Uterus (tissue), 4 donors: ENCODE results near the gene SLC9A7. TPM values are rescaled to one million over a fixed set of nuclear protein-coding genes. Genes with fewer than 3 reads are reported as not detected.

Source experiments
- DNase-seq, 2 donors: peaks; one replicate each; pipeline ENCODE4 v3.0.0-alpha.2; 2019 to 2020
- H3K27ac ChIP-seq, 2 donors: fragments of 200-600 bp; sonication (generic); 1 replicate in 1 of 2; 2 replicates in 1 of 2; pipeline ENCODE4 v1.5.1; 2016 to 2018
- H3K27me3 ChIP-seq, 2 donors: fragments of 200-600 bp; sonication (generic); one replicate each; pipeline ENCODE4 v1.5.1; 2018 to 2019; ENCODE audit warnings: control low read depth in 1 of 2
- H3K36me3 ChIP-seq, 2 donors: fragments of 200-600 bp; sonication (generic); one replicate each; pipeline ENCODE4 v1.5.1; 2019; ENCODE audit warnings: control low read depth in 1 of 2
- H3K4me1 ChIP-seq, 2 donors: fragments of 200-600 bp; sonication (generic); one replicate each; pipeline ENCODE4 v1.5.1; 2018 to 2019; ENCODE audit warnings: control low read depth in 1 of 2
- H3K4me3 ChIP-seq, 2 donors: fragments of 200-600 bp; sonication (generic); 1 replicate in 1 of 2; 2 replicates in 1 of 2; pipeline ENCODE4 v1.5.1; 2018 to 2019; ENCODE audit warnings: mild to moderate bottlenecking in 1 of 2
- H3K9me3 ChIP-seq, 2 donors: fragments of 200-600 bp; sonication (generic); one replicate each; pipeline ENCODE4 v1.5.1; 2019; ENCODE audit warnings: control low read depth in 1 of 2
- POLR2A ChIP-seq, 2 donors: fragments of 450-650 bp; IDR thresholded peaks; one replicate each; pipeline ENCODE4 v1.6.1; 2016; ENCODE audit warnings: antibody characterized with exemption in 2 of 2, mild to moderate bottlenecking in 1 of 2, moderate library complexity in 1 of 2
- intact Hi-C: fragments of 100-400 bp; cut with DNase I; formaldehyde crosslinking; loops from one replicate; pipeline ENCODE4 v1.15.1; 2023; ENCODE audit warnings: low total_unique reads
- total RNA-seq, 4 donors: library from RNA; depleted of rRNA in 3 of 4; stranded (reverse); fragments of >200 nt in 3 of 4; gene quantifications; one replicate each; pipeline versions ENCODE4 v1.1.0 to v1.2.4, GENCODE V29; 2014 to 2023
- TF ChIP-seq, protein P1 (sequence below), 4 experiments: fragments of 200-600 bp in 2 of 4; fragments of 450-650 bp in 2 of 4; sonication (generic) in 2 of 4; IDR thresholded peaks; one replicate each; pipeline ENCODE4 v1.5.1; 2016 to 2019; ENCODE audit warnings: antibody characterized with exemption in 4 of 4, mild to moderate bottlenecking in 2 of 4, moderate library complexity in 1 of 4
- donor health status: DM: yes; HTN: yes; CAD: no.

The SLC9A7 gene
- total RNA-seq, 4 donors from 2014 or later: 0.51 to 6.4 (median 3.3) TPM

- Histone ChIP-seq H3K36me3 (no peaks in the 10 kb centered on the region), H3K4me1 (no peaks in the 10 kb centered on the region), H3K27me3 (no peaks in the 10 kb centered on the region), H3K9me3 (no peaks in the 10 kb centered on the region), H3K27ac (peak overlapping the region; percentile 54 to 57), H3K4me3 (peak overlapping the region in 1 of 2 donors; percentile 53)
- DNase-seq: peak; percentile 31 to 54
- intact Hi-C loops: no loop called here
- TF ChIP-seq, protein P1, sequence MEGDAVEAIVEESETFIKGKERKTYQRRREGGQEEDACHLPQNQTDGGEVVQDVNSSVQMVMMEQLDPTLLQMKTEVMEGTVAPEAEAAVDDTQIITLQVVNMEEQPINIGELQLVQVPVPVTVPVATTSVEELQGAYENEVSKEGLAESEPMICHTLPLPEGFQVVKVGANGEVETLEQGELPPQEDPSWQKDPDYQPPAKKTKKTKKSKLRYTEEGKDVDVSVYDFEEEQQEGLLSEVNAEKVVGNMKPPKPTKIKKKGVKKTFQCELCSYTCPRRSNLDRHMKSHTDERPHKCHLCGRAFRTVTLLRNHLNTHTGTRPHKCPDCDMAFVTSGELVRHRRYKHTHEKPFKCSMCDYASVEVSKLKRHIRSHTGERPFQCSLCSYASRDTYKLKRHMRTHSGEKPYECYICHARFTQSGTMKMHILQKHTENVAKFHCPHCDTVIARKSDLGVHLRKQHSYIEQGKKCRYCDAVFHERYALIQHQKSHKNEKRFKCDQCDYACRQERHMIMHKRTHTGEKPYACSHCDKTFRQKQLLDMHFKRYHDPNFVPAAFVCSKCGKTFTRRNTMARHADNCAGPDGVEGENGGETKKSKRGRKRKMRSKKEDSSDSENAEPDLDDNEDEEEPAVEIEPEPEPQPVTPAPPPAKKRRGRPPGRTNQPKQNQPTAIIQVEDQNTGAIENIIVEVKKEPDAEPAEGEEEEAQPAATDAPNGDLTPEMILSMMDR (IDR thresholded peaks at IDR 0.05): no peak
- no peak for TF ChIP-seq POLR2A (IDR thresholded peaks at IDR 0.05)
Measured at GRCh38 chrX:46575991-46576392, 182.9 kb downstream of the SLC9A7 start.

DNA sequence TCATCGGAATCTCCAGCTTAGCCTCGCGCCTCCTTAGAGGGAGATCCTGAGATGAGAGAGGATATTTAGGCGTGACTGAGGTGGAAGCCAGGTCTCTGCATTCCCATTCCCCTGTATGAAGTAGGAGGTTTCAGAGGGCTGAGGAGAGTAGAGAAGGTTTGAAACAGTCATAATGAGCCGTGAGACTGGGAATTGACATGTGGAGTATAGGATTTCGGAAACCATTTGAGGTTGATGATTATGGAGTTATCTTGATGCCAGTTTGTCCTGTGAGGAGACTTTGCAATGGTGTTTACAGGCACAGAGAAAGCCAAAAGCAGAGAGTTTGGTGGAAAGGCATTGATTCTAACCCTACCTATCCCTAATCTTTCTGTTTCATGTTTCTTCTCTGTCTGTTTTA, 183.3 kb downstream of the SLC9A7 start:
- H3K27ac ChIP-seq: peak overlapping the region; percentile 57 to 65
- peak overlapping the region; percentile 34 to 53 for H3K4me3 ChIP-seq
- H3K36me3 ChIP-seq: no peaks in the 10 kb centered on the region
- intact Hi-C loops: no loop called here
- H3K9me3 ChIP-seq: no peaks in the 10 kb centered on the region
- TF ChIP-seq, protein P1 (IDR thresholded peaks at IDR 0.05): no peak
- no peak for TF ChIP-seq POLR2A (IDR thresholded peaks at IDR 0.05)
- no peaks in the 10 kb centered on the region for H3K27me3 ChIP-seq
- H3K4me1 ChIP-seq: no peaks in the 10 kb centered on the region
- no peak for DNase-seq

GRCh38 chrX:46574774-46575381, 184.0 kb downstream of the SLC9A7 start:
- Histone ChIP-seq H3K36me3 (no peaks in the 10 kb centered on the region), H3K4me3 (peak overlapping the region; percentile 34 to 53), H3K27me3 (no peaks in the 10 kb centered on the region), H3K27ac (peak overlapping the region; percentile 57 to 65), H3K9me3 (no peaks in the 10 kb centered on the region), H3K4me1 (no peaks in the 10 kb centered on the region)
- intact Hi-C loops: no loop called here
- no peak for DNase-seq
- peak in 1 of 2 donors; percentile 5 for TF ChIP-seq POLR2A (IDR thresholded peaks at IDR 0.05)
- TF ChIP-seq, protein P1 (IDR thresholded peaks at IDR 0.05): no peak

DNA sequence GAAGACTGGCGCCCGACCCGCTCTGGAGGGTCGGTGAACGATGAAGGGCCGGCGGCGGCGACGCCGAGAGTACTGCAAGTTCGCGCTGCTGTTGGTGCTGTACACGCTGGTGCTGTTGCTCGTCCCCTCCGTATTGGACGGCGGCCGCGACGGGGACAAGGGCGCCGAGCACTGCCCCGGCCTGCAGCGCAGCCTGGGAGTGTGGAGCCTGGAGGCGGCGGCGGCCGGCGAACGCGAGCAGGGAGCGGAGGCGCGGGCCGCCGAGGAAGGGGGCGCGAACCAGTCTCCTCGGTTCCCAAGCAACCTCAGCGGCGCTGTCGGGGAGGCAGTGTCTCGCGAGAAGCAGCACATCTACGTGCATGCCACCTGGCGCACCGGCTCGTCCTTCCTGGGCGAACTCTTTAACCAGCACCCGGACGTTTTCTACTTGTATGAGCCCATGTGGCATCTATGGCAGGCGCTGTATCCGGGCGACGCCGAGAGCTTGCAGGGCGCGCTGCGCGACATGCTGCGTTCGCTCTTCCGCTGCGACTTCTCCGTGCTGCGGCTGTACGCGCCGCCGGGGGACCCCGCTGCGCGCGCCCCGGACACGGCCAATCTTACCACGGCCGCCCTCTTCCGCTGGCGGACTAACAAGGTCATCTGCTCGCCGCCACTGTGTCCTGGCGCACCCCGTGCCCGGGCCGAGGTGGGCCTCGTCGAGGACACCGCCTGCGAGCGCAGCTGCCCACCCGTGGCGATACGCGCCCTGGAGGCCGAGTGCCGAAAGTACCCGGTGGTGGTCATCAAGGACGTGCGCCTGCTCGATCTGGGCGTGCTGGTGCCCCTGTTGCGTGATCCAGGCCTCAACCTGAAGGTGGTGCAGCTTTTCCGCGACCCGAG, 184.8 kb downstream of the SLC9A7 start:
- TF ChIP-seq POLR2A (IDR thresholded peaks at IDR 0.05): peak in 1 of 2 donors; percentile 3
- TF ChIP-seq, protein P1 (IDR thresholded peaks at IDR 0.05): no peak
- Histone ChIP-seq H3K4me3 (peak overlapping the region; percentile 34 to 53), H3K27me3 (no peaks in the 10 kb centered on the region), H3K36me3 (no peaks in the 10 kb centered on the region), H3K9me3 (no peaks in the 10 kb centered on the region), H3K27ac (peak overlapping the region; percentile 18 to 57), H3K4me1 (no peaks in the 10 kb centered on the region)
- intact Hi-C loops: no loop called here
- DNase-seq: peak; percentile 32 to 41
